Activated T-cell treated with anti-CD3 and anti-CD28 coated beads for 48 hours (primary cell): ENCODE data around the gene TCP11.

ENCODE experiments used
- DNase-seq: peaks from one replicate; pipeline ENCODE4 v3.0.0-alpha.2; 2020; ENCODE audit warnings: low read depth

Gene TCP11

DNA sequence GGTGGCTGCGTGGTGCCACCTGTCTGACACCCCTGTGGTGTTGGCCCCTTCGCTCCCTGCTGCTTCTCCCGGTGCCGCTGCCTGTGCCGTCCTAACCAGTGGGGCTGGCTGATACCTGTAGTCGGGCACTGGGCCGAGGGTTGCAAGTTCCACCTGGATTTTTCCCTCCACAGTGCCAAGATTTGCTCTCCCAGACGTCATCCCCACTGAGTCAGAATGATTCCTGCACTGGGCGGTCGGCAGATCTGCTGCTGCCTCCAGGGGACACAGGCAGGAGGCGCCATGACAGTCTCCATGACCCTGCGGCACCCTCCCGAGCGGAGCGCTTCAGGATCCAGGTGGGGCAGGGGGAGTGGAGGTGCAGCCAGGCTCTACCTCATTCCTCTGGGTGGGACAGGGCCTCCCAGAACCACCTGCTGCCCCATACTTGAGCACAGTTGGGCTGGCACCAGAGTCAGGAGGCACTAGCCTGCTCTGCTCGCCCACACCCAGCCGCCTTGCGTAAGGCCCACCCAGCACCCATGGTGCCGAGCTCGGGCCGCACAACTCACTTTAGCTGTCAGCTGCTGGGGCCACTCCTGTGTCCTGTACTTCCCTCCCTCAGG, 60.2 kb downstream of the TCP11 start:
- DNase-seq = no peak

DNA sequence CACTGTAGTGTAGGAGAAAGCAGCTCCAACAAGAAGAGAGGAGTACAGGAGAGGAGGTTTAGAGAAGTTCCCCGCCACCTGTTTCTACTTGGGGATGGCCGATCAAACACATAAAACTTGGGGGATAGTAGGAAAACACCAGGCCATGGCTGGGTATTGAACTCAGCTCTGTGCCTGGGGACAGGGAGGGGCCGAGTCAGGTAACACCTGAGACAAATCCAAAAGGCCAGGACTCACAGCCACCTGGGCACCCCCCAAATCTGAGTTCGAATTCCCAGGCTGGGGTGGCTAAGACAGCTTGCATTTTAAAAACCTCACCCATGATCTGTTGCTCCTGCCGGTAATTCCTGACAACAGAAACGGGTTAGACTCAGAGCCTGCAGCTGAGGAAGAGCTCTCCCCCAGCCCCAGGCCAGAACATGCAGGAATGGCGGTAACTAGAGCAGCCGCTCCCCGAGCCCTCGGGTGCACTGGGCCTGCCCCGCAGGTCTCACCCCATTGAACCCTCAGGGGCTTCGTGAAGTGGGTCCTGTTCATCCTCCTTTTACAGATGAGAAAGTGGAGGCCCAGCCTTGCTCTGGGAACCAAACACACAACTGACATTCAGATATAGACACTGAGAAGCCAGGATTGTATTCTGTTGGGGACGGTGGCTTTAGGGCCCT, 61.0 kb downstream of the TCP11 start:
- no peak for DNase-seq

DNA sequence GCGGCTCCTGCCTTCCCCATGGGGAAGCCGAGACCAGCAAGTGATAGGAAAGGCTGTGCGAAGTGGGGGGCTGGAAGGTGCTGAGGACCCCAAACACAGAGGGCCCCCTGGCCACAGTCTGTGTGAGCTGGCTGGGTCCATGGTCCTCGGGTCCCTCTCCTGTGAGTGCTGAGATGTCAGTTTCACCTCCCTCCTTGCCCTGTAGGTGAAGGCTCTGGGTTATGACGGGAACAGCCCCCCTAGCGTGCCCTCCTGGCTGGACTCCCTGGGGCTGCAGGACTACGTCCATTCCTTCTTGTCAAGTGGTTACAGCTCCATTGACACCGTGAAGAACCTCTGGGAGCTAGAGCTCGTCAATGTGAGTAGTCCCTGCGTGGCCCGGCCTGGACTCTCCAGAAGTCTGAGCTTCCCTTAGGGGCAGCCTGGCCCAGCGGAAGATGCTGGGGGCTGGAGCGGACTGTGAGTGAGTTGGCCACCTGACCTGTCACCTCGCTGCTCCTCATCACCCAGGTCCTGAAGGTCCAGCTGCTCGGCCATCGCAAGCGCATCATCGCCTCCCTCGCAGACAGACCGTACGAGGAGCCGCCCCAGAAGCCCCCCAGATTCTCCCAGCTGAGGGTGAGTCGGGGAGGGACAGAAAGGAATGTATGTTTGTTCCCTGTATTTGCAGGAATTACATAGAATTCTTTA, 61.7 kb downstream of the TCP11 start:
- DNase-seq = no peak

DNA sequence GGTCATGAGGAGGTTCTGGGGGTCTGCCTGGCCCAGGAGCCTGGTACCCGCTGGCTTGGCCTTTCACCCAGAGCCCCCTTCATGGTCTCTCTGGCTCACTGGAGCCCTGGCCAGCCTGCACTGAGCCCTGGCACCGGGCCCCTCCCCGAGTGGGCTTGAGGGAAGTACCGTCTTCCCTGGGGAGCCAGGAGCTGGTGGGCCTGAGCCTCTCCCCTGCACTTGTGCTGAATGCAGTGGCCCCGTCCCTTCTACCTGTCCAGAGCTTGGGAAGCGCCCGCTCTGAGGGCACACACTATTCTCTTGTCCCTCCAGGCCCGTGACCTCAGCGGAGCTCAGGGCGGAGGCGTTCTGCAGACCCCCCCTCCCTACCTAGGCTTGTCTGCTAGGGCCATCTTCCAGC, 62.2 kb downstream of the TCP11 start:
- DNase-seq = no peak

DNA sequence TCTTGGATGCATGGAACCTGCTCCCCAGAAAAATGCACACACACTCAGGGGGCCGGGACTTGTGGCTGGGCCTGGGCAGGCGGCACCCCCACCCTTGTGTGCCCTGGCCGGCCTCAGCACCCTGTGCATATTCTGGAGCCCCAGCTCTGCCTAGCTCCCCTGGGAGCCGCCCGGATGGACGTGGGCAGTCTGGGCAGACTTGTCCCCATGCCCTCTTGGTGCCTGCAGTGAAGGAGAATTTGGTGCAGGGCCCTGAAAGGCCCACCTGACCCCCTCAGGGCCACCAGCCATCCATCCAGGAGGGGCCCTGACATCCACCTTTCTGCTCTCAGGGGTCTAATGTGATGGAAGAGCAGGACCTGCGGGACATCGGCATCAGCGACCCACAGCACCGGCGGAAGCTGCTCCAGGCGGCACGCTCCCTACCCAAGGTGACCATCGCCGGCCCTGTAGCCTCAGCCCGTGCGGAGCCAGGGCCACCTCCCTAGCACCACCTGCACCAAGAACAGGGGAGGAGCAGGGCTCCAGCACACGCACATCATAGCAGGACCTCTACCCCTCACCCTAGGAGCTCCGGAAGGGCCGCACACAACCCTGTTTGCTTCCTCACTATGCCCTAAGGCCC, 62.8 kb downstream of the TCP11 start:
- no peak for DNase-seq

DNA sequence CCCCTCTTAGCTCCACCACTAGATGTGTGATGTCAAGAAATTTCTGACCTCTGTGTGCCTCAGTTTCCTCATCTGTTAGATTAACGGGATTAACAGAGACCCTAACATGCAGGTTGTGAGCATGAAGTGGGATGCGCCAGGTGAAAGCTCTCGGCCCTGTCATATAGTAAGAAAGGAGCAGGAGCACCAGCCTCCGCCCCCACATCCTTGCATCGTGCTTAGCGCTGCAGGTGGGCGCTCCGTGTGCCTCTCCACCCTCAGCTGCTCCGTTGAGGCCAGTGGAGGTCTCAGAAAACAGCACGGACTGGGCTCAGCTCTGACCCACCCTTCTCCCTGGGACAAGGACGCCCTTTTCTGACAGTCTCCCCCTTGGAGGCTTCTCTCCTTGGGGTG, 63.4 kb downstream of the TCP11 start:
- no peak for DNase-seq

DNA sequence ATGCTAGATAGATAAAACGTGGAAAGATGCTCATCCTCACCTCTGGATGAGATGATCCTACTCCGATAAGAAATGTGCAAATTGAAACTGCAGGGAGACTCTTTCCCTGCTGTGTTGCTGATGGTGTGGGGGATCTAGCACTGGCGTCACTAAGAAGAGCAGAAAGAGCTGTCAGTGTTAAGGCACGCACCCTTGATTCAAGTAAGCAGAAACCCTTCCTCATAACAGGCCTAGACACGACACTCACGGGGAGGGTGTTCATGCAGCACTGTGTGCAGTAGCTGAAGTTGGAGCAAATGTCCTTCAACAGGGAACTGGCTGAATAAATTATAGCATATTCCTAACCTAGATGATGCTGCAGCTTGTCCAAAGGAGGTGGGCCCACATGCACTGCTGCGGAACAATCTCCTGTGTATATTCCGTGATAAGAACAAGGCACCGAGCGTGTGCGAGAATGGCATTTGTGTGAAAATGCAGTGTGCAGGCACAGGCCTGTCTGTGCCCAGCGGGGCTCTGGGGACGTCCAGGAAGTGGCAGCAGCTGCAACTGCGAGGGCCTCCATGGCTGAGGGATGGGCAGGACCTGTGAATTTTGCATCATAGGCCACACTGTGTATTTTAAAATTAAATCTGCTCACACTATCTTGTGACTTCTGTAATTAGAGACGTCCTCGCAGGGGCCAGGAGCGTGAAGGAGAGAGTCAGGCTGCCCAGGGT, 64.0 kb downstream of the TCP11 start:
- DNase-seq = no peak

DNA sequence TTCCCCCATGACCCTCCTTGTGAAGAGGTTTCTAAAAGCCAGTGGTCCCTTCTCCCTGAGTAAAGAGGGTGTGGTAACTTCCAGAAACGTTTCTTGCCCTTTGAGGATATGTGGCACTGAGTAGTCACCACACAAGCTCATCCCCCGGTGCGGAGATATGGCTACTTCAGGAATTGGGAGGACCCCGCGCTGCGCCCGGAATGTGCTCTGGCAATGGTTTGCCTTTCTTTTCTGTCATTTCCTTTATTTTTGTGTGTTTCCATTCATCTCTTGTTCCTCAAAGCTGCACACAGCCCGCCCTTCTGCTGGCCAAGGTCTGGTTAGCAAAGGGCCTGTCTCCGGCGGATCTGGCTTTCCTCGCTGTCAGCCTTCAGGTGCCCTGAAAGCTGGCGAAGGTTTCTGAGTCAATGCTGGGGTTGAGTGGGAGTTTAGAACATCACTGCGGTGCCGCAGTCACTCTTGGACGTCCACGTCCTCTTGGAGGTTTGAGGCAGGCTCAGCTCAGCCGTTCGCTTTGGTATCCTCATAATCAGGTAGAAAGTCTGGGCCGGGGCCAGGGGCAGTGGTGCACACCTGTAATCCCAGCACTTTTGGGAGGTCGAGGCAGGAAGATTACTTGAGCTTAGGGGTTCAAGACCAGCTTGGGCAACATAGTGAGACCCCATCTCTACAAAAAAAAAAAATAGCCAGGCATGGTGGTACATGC, 67.2 kb downstream of the TCP11 start:
- no peak for DNase-seq

DNA sequence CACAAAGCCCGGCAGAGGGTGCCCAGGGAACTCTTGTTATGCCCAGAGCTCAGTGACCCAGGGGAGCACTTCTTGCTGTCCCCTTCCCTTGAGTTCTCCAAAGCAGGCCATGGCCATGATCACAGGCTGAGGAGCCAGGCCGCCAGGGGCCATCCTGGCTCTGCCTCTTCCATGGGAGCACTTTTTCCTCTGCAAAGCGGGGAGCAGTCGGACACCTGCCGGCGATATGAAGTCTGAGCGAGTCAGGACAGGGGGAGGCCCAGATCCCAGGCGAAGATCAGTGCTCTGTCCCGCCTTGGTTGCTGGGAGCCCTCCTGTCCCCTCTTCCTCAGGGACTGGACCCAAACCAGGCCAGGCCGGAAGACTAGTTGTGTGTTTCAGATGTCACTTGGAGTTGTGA, 67.9 kb downstream of the TCP11 start:
- no peak for DNase-seq

DNA sequence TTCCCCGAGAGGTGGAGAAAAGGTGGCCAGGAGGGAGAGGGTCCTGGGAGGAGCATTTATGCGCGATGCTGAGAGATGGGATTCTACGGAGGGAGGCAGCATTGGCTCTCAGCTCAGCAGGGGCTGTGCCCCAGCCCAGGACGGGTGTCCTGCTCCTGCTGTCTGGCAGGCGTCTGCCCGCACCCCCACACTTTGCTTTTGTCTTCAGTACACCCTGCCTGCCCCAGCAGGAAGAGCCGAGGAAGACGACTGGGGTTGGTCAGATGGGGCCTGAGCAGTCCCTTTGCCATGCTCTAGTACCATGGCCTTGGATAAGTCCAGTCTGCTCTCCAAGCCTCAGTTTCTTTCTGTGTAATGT, 68.5 kb downstream of the TCP11 start:
- DNase-seq = no peak

DNA sequence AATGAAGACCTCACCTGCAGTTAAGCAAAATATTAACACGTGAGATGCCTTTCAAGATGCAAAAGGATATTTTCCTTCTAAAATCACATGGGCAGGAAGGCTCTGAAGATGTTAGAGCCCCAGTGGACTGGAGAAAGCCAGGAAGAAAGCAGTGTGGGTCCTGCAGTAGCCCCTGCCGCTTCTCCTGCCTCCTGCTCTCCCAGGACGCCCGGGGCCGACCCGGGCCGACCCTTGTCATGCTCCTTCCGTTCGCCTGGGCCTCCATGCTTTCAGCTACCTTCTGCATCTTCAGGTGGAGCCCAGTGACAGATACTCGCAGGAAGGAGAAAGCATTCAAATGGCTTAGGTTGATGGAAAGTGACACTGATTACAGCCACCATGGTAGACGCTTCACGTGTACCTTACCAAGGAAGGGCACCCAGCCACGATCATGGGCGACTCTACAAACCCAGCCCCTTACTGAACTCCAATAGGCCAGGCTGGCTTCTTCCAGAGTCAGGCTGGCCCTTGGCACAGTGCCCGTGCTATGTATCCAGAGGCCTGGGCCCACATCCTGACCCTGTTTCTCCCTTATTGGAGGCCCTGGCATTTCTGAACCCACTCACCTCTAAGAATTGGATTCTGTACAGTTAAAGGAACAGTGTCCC, 69.0 kb downstream of the TCP11 start:
- no peak for DNase-seq

DNA sequence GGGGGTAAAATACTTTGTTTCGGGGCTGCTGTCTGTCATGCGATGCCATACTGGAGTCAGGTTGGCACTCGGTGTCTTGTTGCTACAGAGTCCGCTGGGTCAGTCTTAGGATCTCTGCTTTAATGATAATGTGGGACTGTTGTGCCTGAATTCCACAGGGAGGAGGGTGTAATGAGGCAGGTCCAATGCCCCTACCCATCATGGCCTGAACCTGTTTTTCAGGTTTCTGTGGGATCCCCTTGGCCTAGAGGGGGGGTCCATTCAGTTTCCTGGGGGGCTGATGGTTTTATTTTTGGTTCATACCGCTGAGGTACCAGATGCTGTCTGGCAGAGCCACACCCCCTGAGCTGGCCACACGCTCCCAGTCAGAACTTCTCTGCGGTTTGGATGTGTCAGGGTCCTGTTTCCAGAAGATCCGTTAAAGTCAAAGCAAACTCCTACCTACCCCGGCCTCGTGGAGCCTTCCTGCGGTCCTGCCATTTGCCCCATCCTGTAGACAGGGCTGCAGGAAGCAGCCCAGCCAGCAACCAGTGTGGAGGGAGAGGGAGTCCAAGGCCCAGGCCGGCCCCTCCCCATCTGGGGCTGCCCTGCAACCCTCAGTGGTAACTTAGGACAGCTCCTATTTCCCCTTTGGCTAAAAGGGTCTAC, 69.7 kb downstream of the TCP11 start:
- no peak for DNase-seq

DNA sequence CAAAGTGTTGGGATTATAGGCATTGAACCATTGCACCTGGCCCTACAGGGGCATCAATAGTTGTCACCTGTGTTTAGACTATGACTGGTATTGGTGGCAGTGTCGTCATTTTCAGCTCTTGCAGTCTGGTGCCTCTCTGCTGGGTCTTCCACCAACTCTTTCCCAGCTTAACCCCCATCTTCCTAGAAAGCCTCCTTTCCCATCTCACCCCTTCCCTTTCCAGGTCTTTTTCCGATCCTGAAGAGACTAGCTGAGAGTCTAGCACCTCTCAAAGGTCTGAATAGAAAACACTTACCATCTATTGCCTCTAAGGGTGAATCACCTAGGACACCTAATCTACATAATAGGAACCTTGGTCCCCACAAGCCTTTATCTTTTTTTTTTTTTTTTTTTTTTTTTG, 71.0 kb downstream of the TCP11 start:
- DNase-seq = no peak

DNA sequence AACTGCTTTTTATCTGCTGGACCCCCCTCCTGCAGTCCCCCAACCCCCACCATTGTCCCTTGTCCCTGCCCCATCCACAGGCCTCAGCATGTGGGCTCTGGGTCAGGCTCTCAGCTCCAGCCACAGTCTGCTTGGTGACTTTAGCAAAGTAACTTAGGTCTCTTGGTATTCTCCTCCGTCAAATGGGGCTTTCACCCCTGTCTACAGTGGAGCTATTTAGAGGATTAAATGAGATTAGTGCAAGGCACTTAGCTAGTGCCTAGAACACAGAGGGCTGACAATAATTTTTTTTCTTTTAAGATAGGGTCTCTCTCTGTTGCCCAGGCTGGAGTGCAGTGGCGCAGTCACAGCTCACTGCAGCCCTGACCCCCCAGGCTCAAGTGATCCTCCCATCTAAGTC, 71.9 kb downstream of the TCP11 start:
- no peak for DNase-seq

DNA sequence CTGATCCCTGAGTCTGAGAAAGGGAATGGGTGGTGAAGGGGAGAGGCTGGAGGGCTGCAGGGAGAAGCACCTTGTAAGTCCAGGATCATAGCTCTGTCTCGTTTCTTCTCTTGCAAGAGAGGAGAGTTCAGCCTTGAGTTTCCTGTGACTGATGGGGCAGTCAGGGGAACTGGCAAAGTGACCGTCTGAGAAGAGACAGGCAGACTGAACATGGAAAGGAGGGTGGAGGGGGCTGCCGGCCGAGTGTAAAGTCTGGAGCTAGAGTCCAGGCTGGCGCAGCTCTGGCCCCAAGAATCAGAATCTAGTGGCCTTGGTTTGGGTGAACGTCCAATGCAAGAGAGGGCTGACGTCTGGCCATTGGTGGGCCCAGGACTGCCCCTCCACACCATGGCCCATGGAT, 72.5 kb downstream of the TCP11 start:
- no peak for DNase-seq

DNA sequence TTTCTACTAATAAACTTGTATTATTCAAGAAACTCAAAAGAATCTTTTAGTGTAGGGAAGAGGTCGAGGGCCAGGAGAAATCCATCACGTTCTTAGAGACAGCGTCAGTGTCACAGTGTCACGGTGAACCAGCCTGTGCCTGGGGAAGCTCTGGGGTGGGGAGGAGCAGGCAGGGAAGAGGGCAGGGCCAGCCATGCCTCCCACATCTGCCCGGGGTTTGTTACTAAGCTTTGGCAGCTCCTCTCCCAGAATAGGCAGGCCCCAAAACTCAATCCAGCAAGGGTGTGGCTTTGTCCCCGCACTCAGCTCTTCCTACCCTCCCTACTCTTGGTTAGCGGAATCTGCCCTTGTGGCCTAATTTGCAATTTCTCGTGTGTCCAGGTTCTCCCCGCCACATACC, 72.9 kb downstream of the TCP11 start:
- no peak for DNase-seq
